B cell (primary cell): Measurements from ENCODE around the gene RENBP. TPM values are rescaled to one million over a fixed set of nuclear protein-coding genes. Genes with fewer than 3 reads are reported as not detected.

ENCODE experiments used
- ATAC-seq: fragments of 200-7000 bp; cut with Tn5 transposase; one replicate; pipeline ENCODE4 v1.10.0; 2021; ENCODE audit warnings: low read depth, mild to moderate bottlenecking, moderate number of reproducible peaks, moderate library complexity
- CTCF ChIA-PET: fragments of 350-600 bp; sonication (Branson Sonifier 250); formaldehyde crosslinking; loops from one replicate; lab custom pipeline; 2021; ENCODE audit warnings: antibody characterized with exemption, inconsistent platforms; lab: Charles Lee
- POLR2A ChIA-PET: fragments of 350-600 bp; sonication (Branson Sonifier 250); formaldehyde crosslinking; loops from one replicate; lab custom pipeline; 2021; ENCODE audit warnings: antibody characterized with exemption; lab: Charles Lee
- DNase-seq: peaks from one replicate; pipeline ENCODE4 v3.0.0; 2013
- H2AFZ ChIP-seq: 2 replicates; pipeline ENCODE4 v1.6.1; 2012; ENCODE audit warnings: mild to moderate bottlenecking, low read depth, low read length; ENCODE audit not compliant: insufficient read depth, poor library complexity, severe bottlenecking
- H3K27ac ChIP-seq, 2 donors: 1 replicate in 1 of 2; 2 replicates in 1 of 2; pipeline ENCODE4 v1.5.1; 2012 to 2013; ENCODE audit warnings: low read length in 2 of 2, mild to moderate bottlenecking in 2 of 2, moderate library complexity in 1 of 2
- H3K27me3 ChIP-seq, 4 experiments: fragments of 200-600 bp in 1 of 4; sonication (generic) in 1 of 4; replicated peaks in 1 of 4; 1 replicate in 2 of 4; 2 replicates in 2 of 4; pipeline versions ENCODE4 v1.6.1 to v1.7.0; 2013 to 2016; ENCODE audit warnings: low read length in 3 of 4, mild to moderate bottlenecking in 2 of 4, mixed read lengths in 1 of 4, moderate library complexity in 1 of 4; ENCODE audit not compliant: insufficient read depth in 4 of 4, control insufficient read depth in 3 of 4; ENCODE audit errors: control extremely low read depth in 1 of 4
- H3K36me3 ChIP-seq, 2 experiments: replicated peaks in 1 of 2; 1 replicate in 1 of 2; 2 replicates in 1 of 2; pipeline versions ENCODE4 v1.6.1 to v1.7.1; 2013; ENCODE audit warnings: low read length in 1 of 2; ENCODE audit not compliant: insufficient read depth in 2 of 2, control insufficient read depth in 1 of 2; ENCODE audit errors: control extremely low read depth in 1 of 2, extremely low read depth in 1 of 2
- H3K4me1 ChIP-seq, 2 donors: fragments of 200-600 bp in 1 of 2; sonication (generic) in 1 of 2; 1 replicate in 1 of 2; 2 replicates in 1 of 2; pipeline versions ENCODE4 v1.5.1 to v1.6.1; 2013 to 2017; ENCODE audit warnings: low read length in 2 of 2; ENCODE audit not compliant: control insufficient read depth in 2 of 2, insufficient read depth in 2 of 2
- H3K4me2 ChIP-seq: replicated peaks from 2 replicates; pipeline ENCODE3; 2012; ENCODE audit warnings: mild to moderate bottlenecking, low read depth, low read length; ENCODE audit not compliant: poor library complexity, severe bottlenecking
- H3K4me3 ChIP-seq, 5 experiments: fragments of 200-600 bp in 1 of 5; sonication (generic) in 1 of 5; 1 replicate in 3 of 5; 2 replicates in 2 of 5; pipeline versions ENCODE4 v1.5.1 to v1.7.0; 2011 to 2016; ENCODE audit warnings: low read length in 4 of 5, mild to moderate bottlenecking in 4 of 5, low read depth in 2 of 5, control low read depth in 1 of 5, moderate library complexity in 1 of 5; ENCODE audit not compliant: insufficient read depth in 1 of 5; ENCODE audit errors: control extremely low read depth in 1 of 5, extremely low read depth in 1 of 5
- H3K79me2 ChIP-seq: fragments of 200-600 bp; sonication (generic); one replicate; pipeline ENCODE4 v1.6.0; 2016; ENCODE audit warnings: low read length; ENCODE audit not compliant: control insufficient read depth, insufficient read depth
- H3K9ac ChIP-seq: fragments of 200-600 bp; sonication (generic); 2 replicates; pipeline ENCODE4 v1.6.1; 2017; ENCODE audit warnings: mild to moderate bottlenecking, low read length, moderate library complexity
- H3K9me3 ChIP-seq, 3 donors: one replicate each; pipeline versions ENCODE4 v1.6.1 to v1.7.1; 2013; ENCODE audit warnings: low read length in 2 of 3; ENCODE audit not compliant: control insufficient read depth in 2 of 3, insufficient read depth in 1 of 3; ENCODE audit errors: control extremely low read depth in 1 of 3
- H4K20me1 ChIP-seq: 2 replicates; pipeline ENCODE4 v1.6.0; 2012; ENCODE audit warnings: mild to moderate bottlenecking, low read length; ENCODE audit not compliant: insufficient read depth, control insufficient read depth, poor library complexity, severe bottlenecking
- H3K27ac Mint-ChIP-seq: one replicate; pipeline ENCODE4 v1.8.0; 2021; ENCODE audit warnings: mixed read lengths
- H3K27me3 Mint-ChIP-seq: one replicate; pipeline ENCODE4 v1.8.0; 2021; ENCODE audit warnings: mixed read lengths
- H3K4me1 Mint-ChIP-seq: one replicate; pipeline ENCODE4 v1.8.0; 2021; ENCODE audit warnings: mixed read lengths
- H3K4me3 Mint-ChIP-seq: one replicate; pipeline ENCODE4 v1.8.0; 2021; ENCODE audit warnings: mixed read lengths
- H3K9me3 Mint-ChIP-seq: one replicate; pipeline ENCODE4 v1.8.0; 2022; ENCODE audit warnings: mixed read lengths; ENCODE audit not compliant: insufficient read depth
- CTCF ChIP-seq: fragments of 200-600 bp; IDR thresholded peaks from one replicate; pipeline ENCODE4 v1.8.0; 2022; ENCODE audit warnings: antibody characterized with exemption, mild to moderate bottlenecking
- EZH2 ChIP-seq: IDR thresholded peaks from 2 replicates; pipeline ENCODE4 v1.6.1; 2012; ENCODE audit warnings: borderline replicate concordance, low read depth, mild to moderate bottlenecking, moderate library complexity, low read length; ENCODE audit not compliant: insufficient read depth, poor library complexity, severe bottlenecking
- WGBS: methylation state at CpG from one replicate; pipeline ENCODE4 v1.1.5; 2013; ENCODE audit warnings: missing lambda C conversion rate; ENCODE audit not compliant: insufficient coverage; 5-methylcytosine and 5-hydroxymethylcytosine counted together
- intact Hi-C: fragments of 100-400 bp; cut with micrococcal nuclease; formaldehyde crosslinking; loops from one replicate; pipeline ENCODE4 v1.10.0; 2022
- polyA plus RNA-seq: library from polyadenylated mRNA; depleted of rRNA; stranded (reverse); fragments of >200 nt; gene quantifications from 2 replicates; pipeline ENCODE4 v1.2.3, GENCODE V29; 2012
- total RNA-seq, 2 donors: library from RNA; stranded (reverse); fragments of 120-200 nt in 1 of 2; gene quantifications; 1 replicate in 1 of 2; 2 replicates in 1 of 2; pipeline versions ENCODE4 v1.2.3 to v1.2.4, GENCODE V29; 2013 to 2022

RENBP gene
- total and polyA plus RNA-seq, 2 donors (not counting 1 experiment from before 2014, with no cell fraction given): 30.6 to 39.2 TPM

GRCh38 chrX:153935326-153935851 lies 9.1 kb downstream of the RENBP start:
- TF ChIP-seq EZH2 (no peak), CTCF (no peak)
- DNase-seq (no peak), ATAC-seq (no peak)
- ChIA-PET CTCF (interaction anchor here (2.9 to 7.4 kb wide), 2 partner anchors 11 to 12 kb away, joined by 16 to 59 read pairs; partner anchors contain the start of genes ARHGAP4 and RENBP), POLR2A (interaction anchor here (0.8 to 2.0 kb wide), 5 partner anchors 9 to 34 kb away, joined by 3 to 6 read pairs (median 5); partner anchors contain the start of gene RENBP)
- no peak overlapping the region for H3K9ac ChIP-seq
- H3K9me3 ChIP-seq: no peaks in the 10 kb centered on the region
- intact Hi-C loops: loop anchor here (1.0 kb wide), 1 partner anchor 9 kb away; the partner anchor contains the start of gene ARHGAP4
- peaks cover 0 to 18% of the 10 kb centered on the region in 2 experiments for H3K36me3 ChIP-seq
- no peaks in the 10 kb centered on the region for H3K27me3 Mint-ChIP-seq
- H3K79me2 ChIP-seq: peaks cover 21% of the 10 kb centered on the region
- H3K9me3 Mint-ChIP-seq: no peaks in the 10 kb centered on the region
- WGBS: 39% methylated on average over 19 of the region's 32 CpGs
- no peaks in the 10 kb centered on the region for H4K20me1 ChIP-seq
- H3K27ac ChIP-seq: no peak overlapping the region
- peaks cover 6 to 15% of the 10 kb centered on the region in 2 donors for H3K4me1 ChIP-seq
- H3K4me3 ChIP-seq: peak overlapping the region in 4 of 5 experiments; percentile 25 to 55 (median 38)
- peak overlapping the region; percentile 59 for H3K27ac Mint-ChIP-seq
- peak overlapping the region; percentile 73 for H3K4me3 Mint-ChIP-seq
- no peak overlapping the region for H2AFZ ChIP-seq
- peaks cover 12% of the 10 kb centered on the region for H3K4me1 Mint-ChIP-seq
- H3K27me3 ChIP-seq: no peaks in the 10 kb centered on the region
- peak overlapping the region; percentile 59 for H3K4me2 ChIP-seq
